HepG2 (cell line): ENCODE measurements around the gene DIPK1B. TPM values are rescaled to one million over a fixed set of nuclear protein-coding genes. Genes with fewer than 3 reads are reported as not detected.

Experiments
- CBX1 ChIP-seq: IDR thresholded peaks from one replicate; pipeline ENCODE4 v1.6.1; 2016; ENCODE audit warnings: antibody characterized with exemption, low read depth
- ETV6 ChIP-seq: sonication (generic); formaldehyde crosslinking; conservative IDR thresholded peaks from 2 replicates; pipeline ENCODE4 v1.4.0; 2020; ENCODE audit warnings: missing genetic modification reagents
- FOXJ3 ChIP-seq: sonication (generic); formaldehyde crosslinking; IDR thresholded peaks from 2 replicates; pipeline ENCODE4 v1.4.0; 2020; ENCODE audit warnings: missing genetic modification reagents, mild to moderate bottlenecking, borderline replicate concordance
- IKZF4 ChIP-seq: sonication (generic); formaldehyde crosslinking; IDR thresholded peaks from 2 replicates; pipeline ENCODE4 v1.5.1; 2020; ENCODE audit warnings: borderline replicate concordance, mild to moderate bottlenecking, low read depth, missing genetic modification reagents; ENCODE audit errors: not compliant biosample characterization
- ISL2 ChIP-seq: sonication (generic); formaldehyde crosslinking; IDR thresholded peaks from 2 replicates; pipeline ENCODE4 v1.5.0; 2020; ENCODE audit warnings: missing genetic modification reagents
- KDM2A ChIP-seq: sonication (generic); formaldehyde crosslinking; IDR thresholded peaks from 2 replicates; pipeline ENCODE4 v1.4.0; 2020; ENCODE audit warnings: low read depth, missing genetic modification reagents, borderline replicate concordance
- KLF15 ChIP-seq: sonication (generic); formaldehyde crosslinking; IDR thresholded peaks from 2 replicates; pipeline ENCODE4 v1.8.1; 2023; ENCODE audit warnings: borderline replicate concordance, mild to moderate bottlenecking, inconsistent platforms, missing genetic modification reagents, mixed read lengths
- MIXL1 ChIP-seq: IDR thresholded peaks from 2 replicates; pipeline ENCODE4 v1.6.1; 2016
- MXI1 ChIP-seq: IDR thresholded peaks from 3 replicates; pipeline ENCODE4 v1.6.1; 2012; ENCODE audit warnings: low read depth, low read length, inconsistent platforms, borderline replicate concordance
- NCOA1 ChIP-seq: sonication (generic); formaldehyde crosslinking; IDR thresholded peaks from 2 replicates; pipeline ENCODE4 v1.9.0; 2021; ENCODE audit warnings: missing genetic modification reagents
- NFYC ChIP-seq: IDR thresholded peaks from 2 replicates; pipeline ENCODE4 v1.6.1; 2016; ENCODE audit warnings: missing genetic modification reagents, missing compliant biosample characterization
- PAXIP1 ChIP-seq: sonication (generic); formaldehyde crosslinking; conservative IDR thresholded peaks from 2 replicates; pipeline ENCODE4 v1.4.0; 2020; ENCODE audit warnings: mild to moderate bottlenecking, missing genetic modification reagents, moderate library complexity
- PHF5A ChIP-seq: IDR thresholded peaks from one replicate; pipeline ENCODE4 v1.6.1; 2018; ENCODE audit warnings: low read depth, missing genetic modification reagents; ENCODE audit not compliant: unreplicated experiment
- SCMH1 ChIP-seq: sonication (generic); formaldehyde crosslinking; IDR thresholded peaks from 2 replicates; pipeline ENCODE4 v1.9.0; 2021; ENCODE audit warnings: missing genetic modification reagents, mild to moderate bottlenecking, borderline replicate concordance
- U2AF1 ChIP-seq: fragments of 200-400 bp; formaldehyde crosslinking; optimal IDR thresholded peaks from 2 replicates; pipeline ENCODE3; 2017; ENCODE audit warnings: mild to moderate bottlenecking, low read depth, low read length
- ZMYM4 ChIP-seq: sonication (generic); formaldehyde crosslinking; IDR thresholded peaks from 2 replicates; pipeline ENCODE4 v1.8.1; 2023; ENCODE audit warnings: mild to moderate bottlenecking, missing genetic modification reagents
- ZNF274 ChIP-seq: sonication (generic); formaldehyde crosslinking; IDR thresholded peaks from 2 replicates; pipeline ENCODE4 v1.5.1; 2020; ENCODE audit warnings: mild to moderate bottlenecking, missing genetic modification reagents
- ZNF331 ChIP-seq: sonication (generic); formaldehyde crosslinking; IDR thresholded peaks from 2 replicates; pipeline ENCODE4 v1.4.0; 2020; ENCODE audit warnings: missing genetic modification reagents
- ZNF430 ChIP-seq: sonication (generic); formaldehyde crosslinking; IDR thresholded peaks from 2 replicates; pipeline ENCODE4 v1.9.0; 2021; ENCODE audit warnings: mild to moderate bottlenecking, missing genetic modification reagents
- ZNF558 ChIP-seq: sonication (generic); formaldehyde crosslinking; IDR thresholded peaks from 2 replicates; pipeline ENCODE4 v1.9.0; 2022; ENCODE audit warnings: mild to moderate bottlenecking, missing genetic modification reagents, borderline replicate concordance
- ZNF564 ChIP-seq: sonication (generic); formaldehyde crosslinking; IDR thresholded peaks from 2 replicates; pipeline ENCODE4 v1.8.1; 2023; ENCODE audit warnings: mild to moderate bottlenecking, missing genetic modification reagents
- ZNF574 ChIP-seq: sonication (generic); formaldehyde crosslinking; IDR thresholded peaks from 2 replicates; pipeline ENCODE4 v1.4.0; 2020; ENCODE audit warnings: missing genetic modification reagents
- polyA plus RNA-seq, 8 experiments: library from polyadenylated mRNA; depleted of rRNA in 3 of 8; stranded (reverse) in 7 of 8; unstranded in 1 of 8; fragments of >200 nt; fragmentation: Illumina TruSeq in 4 of 8; extraction: Trizol in 4 of 8; gene quantifications; 2 replicates each; pipeline versions ENCODE4 v1.2.1 to v1.2.3, GENCODE V29; 2011 to 2016; ENCODE audit warnings: low read depth in 4 of 8, missing spikeins in 1 of 8, mixed read lengths in 1 of 8; ENCODE audit not compliant: insufficient read depth in 1 of 8
- total RNA-seq, 5 experiments: library from RNA; depleted of rRNA; stranded (reverse); fragments of >200 nt; fragmentation: Illumina TruSeq; extraction: Trizol; gene quantifications; 2 replicates each; pipeline ENCODE4 v1.2.3, GENCODE V29; 2016; ENCODE audit warnings: low read depth in 1 of 5
- TF ChIP-seq, protein P1 (sequence below): sonication (generic); formaldehyde crosslinking; IDR thresholded peaks from 2 replicates; pipeline ENCODE4 v1.4.0; 2020; ENCODE audit warnings: missing genetic modification reagents, borderline replicate concordance

Gene DIPK1B
- total and polyA plus RNA-seq, 2 of the 13 experiments (the other 11 are each of a cell fraction or from before 2014, with no cell fraction given): 0.18 to 3.9 TPM

DNA sequence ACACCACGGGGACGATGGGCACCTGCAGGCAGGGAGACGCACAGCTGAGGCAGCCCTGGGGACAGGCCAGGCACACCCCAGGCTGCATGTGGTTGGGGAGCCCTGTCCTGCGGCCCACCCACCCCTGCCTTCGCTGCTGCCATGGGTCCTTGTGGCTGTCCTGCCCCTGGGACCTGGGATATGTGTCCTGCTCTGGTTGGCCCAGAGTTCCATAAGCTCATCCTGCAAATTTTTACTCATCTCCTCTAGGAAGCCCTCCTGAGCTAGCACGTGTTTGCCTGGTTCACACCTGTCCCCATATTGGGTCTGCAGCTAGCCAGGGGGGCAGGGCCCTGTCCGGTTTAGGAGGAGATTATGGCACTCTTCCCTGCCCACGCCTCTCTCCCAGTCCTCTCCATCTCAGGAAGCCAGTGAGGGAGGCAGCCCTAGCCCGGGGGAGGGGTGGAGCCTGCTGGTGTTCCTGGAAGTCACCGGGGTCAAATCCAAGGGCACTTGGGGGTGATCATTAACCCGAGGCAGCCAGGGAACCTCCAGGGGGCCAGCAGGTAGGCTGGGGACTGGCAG is 37.5 kb upstream of the DIPK1B start (continued):
- TF ChIP-seq KLF15 (CRISPR knock-in tag): no peak
- no peak for TF ChIP-seq NFYC
- peak; percentile 72 for TF ChIP-seq PAXIP1 (CRISPR knock-in tag)
- no peak for TF ChIP-seq PHF5A (CRISPR knock-in tag)
- peak; percentile 52; the same call in 1 of the 2 replicates for TF ChIP-seq ZNF331 (CRISPR knock-in tag)
- TF ChIP-seq U2AF1: no peak
- no peak for TF ChIP-seq ZNF274
- TF ChIP-seq IKZF4 (CRISPR knock-in tag): no peak
- TF ChIP-seq ETV6 (CRISPR knock-in tag): no peak
- TF ChIP-seq CBX1: no peak
- no peak for TF ChIP-seq ZNF564
- TF ChIP-seq ZNF574 (CRISPR knock-in tag): 0 out of 2 replicates have a peak, but pooled peaks have one; percentile 13
- TF ChIP-seq KDM2A (CRISPR knock-in tag): peak; percentile 45; the same call in 1 of the 2 replicates
- no peak for TF ChIP-seq FOXJ3 (CRISPR knock-in tag)
- no peak for TF ChIP-seq ZNF558 (CRISPR knock-in tag)
- peak; percentile 17; the same call in 1 of the 3 replicates for TF ChIP-seq MXI1
- no peak for TF ChIP-seq NCOA1 (CRISPR knock-in tag)
- no peak for TF ChIP-seq ISL2 (CRISPR knock-in tag)
- TF ChIP-seq, protein P1, sequence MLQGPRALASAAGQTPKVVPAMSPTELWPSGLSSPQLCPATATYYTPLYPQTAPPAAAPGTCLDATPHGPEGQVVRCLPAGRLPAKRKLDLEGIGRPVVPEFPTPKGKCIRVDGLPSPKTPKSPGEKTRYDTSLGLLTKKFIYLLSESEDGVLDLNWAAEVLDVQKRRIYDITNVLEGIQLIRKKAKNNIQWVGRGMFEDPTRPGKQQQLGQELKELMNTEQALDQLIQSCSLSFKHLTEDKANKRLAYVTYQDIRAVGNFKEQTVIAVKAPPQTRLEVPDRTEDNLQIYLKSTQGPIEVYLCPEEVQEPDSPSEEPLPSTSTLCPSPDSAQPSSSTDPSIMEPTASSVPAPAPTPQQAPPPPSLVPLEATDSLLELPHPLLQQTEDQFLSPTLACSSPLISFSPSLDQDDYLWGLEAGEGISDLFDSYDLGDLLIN (CRISPR knock-in tag): no peak
- 0 out of 2 replicates have a peak, but pooled peaks have one; percentile 58 for TF ChIP-seq MIXL1 (CRISPR knock-in tag)
- no peak for TF ChIP-seq SCMH1 (CRISPR knock-in tag)
- peak; percentile 54; the same call in 1 of the 2 replicates for TF ChIP-seq ZNF430 (CRISPR knock-in tag)
- TF ChIP-seq ZMYM4: no peak
